Muscle layer of colon (tissue), 2 donors: Measurements from ENCODE around the gene ITIH2.
"Not testable (repeated sequence)": the region's sequence is repeated elsewhere in the genome, so short reads cannot be mapped to it uniquely, and the experiment has no call there.

Experiments
- H3K27ac ChIP-seq: one replicate; pipeline ENCODE4 v1.7.0; 2013; ENCODE audit warnings: low read depth, mild to moderate bottlenecking, low read length, moderate library complexity
- H3K27me3 ChIP-seq, 2 donors: one replicate each; pipeline ENCODE4 v1.7.0; 2013; ENCODE audit warnings: low read length in 2 of 2, mild to moderate bottlenecking in 2 of 2; ENCODE audit not compliant: insufficient read depth in 2 of 2, control insufficient read depth in 1 of 2
- H3K36me3 ChIP-seq: one replicate; pipeline ENCODE4 v1.7.0; 2013; ENCODE audit warnings: mild to moderate bottlenecking, low read length; ENCODE audit not compliant: insufficient read depth
- H3K4me1 ChIP-seq: one replicate; pipeline ENCODE4 v1.7.0; 2013; ENCODE audit warnings: mild to moderate bottlenecking, low read length; ENCODE audit not compliant: insufficient read depth
- H3K4me3 ChIP-seq, 2 donors: one replicate each; pipeline ENCODE4 v1.7.0; 2013; ENCODE audit warnings: low read length in 2 of 2, low read depth in 1 of 2, mild to moderate bottlenecking in 1 of 2, moderate library complexity in 1 of 2
- H3K9ac ChIP-seq: one replicate; pipeline ENCODE4 v1.7.0; 2013; ENCODE audit warnings: low read length
- H3K9me3 ChIP-seq: one replicate; pipeline ENCODE4 v1.7.0; 2013; ENCODE audit warnings: mild to moderate bottlenecking, low read length
- donor health status: abdominal sarcoma.
- donor health status: Adenocarcinoma of cecum.

The ITIH2 gene

DNA sequence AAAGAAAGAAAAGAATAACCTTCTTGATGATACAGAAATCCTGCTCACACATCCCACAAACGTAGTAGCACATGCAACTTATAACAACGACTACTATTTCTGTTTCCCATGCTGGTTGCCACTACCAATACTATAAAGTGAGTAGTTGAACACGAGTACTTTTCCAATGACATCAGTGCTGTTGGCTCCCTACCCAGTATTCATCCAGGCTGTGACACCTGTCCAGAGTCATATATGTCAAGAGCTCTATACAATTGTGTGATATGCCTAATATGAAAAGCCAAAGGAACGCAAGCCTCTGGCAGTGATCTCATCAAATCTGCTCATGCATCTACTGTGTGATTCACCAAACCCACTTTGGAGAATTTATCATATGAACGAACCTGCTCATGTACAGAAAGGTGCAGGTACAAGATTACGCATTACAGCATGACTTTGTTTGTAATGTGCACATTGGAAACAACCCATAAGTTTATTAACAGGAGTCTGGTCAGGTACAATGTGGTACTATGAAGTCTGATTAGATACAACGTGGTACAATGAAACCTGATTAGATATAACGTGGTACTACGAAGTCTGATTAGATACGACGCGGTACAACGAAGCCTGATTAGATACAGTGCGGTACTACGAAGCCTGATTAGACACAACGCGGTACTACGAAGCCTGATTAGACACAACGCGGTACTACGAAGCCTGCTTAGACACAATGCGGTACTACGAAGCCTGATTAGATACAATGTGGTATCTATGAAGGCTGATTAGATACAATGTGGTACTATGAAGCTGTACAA lies 30.6 kb upstream of the ITIH2 start:
- H3K9ac ChIP-seq, result no peak overlapping the region
- H3K27ac ChIP-seq, result no peak overlapping the region
- peaks cover 20% of the 10 kb centered on the region for H3K4me1 ChIP-seq
- H3K27me3 ChIP-seq, result no peaks in the 10 kb centered on the region
- no peaks in the 10 kb centered on the region for H3K9me3 ChIP-seq
- H3K4me3 ChIP-seq, result no peak overlapping the region
- H3K36me3 ChIP-seq, result no peaks in the 10 kb centered on the region

GRCh38 chr10:7679256-7679655 lies 23.9 kb upstream of the ITIH2 start:
- no peaks in the 10 kb centered on the region for H3K27me3 ChIP-seq
- H3K4me1 ChIP-seq, result no peaks in the 10 kb centered on the region
- H3K27ac ChIP-seq, result no peak overlapping the region
- H3K36me3 ChIP-seq, result no peaks in the 10 kb centered on the region
- no peaks in the 10 kb centered on the region for H3K9me3 ChIP-seq
- H3K9ac ChIP-seq, result no peak overlapping the region
- no peak overlapping the region for H3K4me3 ChIP-seq

DNA sequence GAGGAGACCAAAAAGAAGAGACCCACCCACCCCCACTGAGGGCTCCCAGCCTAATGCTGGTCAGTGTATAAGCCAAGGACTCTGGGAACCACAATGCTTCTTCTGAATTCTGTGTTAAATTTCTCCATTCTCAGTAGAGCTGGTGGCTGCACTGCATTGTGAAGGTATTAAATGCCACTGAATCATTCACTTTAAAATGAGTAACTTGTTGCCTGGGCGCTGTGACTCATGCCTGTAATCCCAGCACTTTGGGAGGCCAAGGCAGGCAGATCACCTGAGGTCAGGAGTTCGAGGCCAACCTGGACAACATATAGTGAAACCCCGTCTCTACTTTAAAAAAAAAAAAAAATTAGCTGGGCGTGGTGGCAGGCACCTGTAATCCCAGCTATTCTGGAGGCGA lies 23.0 kb upstream of the ITIH2 start:
- H3K36me3 ChIP-seq, H3K4me1 ChIP-seq, H3K9ac ChIP-seq, H3K27ac ChIP-seq, H3K27me3 ChIP-seq, H3K9me3 ChIP-seq, H3K4me3 ChIP-seq: not testable (repeated sequence)

DNA sequence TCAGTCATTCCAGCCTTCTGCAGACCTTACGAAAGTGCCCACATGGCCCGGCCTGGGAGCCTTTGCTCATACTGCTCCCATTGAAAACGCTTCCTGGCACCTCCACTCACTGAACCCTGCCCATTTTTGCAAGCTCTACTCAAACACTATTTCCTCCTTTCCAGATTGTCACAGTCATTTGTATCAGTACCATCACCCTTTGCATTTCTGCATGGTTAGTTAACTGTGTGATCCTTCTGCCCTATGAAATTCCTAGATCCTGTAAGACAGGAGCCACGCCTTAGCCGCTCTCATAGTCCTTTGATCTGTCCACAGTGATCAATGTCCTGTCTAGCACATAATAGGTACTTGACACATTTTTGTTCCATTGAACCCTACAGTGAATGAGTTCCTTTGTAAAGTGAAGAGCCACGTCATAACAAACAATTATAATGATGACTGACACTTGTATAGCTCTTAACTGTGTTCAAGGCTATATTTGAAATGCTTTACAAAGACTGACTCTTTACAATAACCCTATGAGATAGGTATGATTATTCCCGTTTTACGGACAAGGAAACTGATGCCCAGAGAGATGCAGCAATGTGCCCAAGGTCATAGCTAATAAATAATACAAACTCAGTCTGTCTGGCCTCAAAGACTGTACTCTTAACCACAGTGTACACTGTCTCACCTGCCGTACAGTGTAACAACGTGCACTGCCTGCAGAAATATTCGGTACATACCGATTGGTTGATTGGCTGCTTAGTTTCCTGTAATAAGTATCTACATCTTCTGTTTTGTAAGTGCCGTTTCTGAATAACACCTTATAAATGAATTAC lies 16.6 kb upstream of the ITIH2 start:
- Histone ChIP-seq H3K4me1 (no peaks in the 10 kb centered on the region), H3K4me3 (no peak overlapping the region), H3K9ac (no peak overlapping the region), H3K27me3 (no peaks in the 10 kb centered on the region), H3K27ac (no peak overlapping the region), H3K36me3 (no peaks in the 10 kb centered on the region), H3K9me3 (no peaks in the 10 kb centered on the region)

- H3K4me1 ChIP-seq, result no peaks in the 10 kb centered on the region
- no peak overlapping the region for H3K9ac ChIP-seq
- H3K27ac ChIP-seq, result no peak overlapping the region
- no peak overlapping the region for H3K4me3 ChIP-seq
- no peaks in the 10 kb centered on the region for H3K9me3 ChIP-seq
- H3K27me3 ChIP-seq, result no peaks in the 10 kb centered on the region
- no peaks in the 10 kb centered on the region for H3K36me3 ChIP-seq
Measured at GRCh38 chr10:7687228-7687907, 15.7 kb upstream of the ITIH2 start.

GRCh38 chr10:7689591-7689990 lies 13.5 kb upstream of the ITIH2 start:
- H3K36me3 ChIP-seq, result no peaks in the 10 kb centered on the region
- H3K9me3 ChIP-seq, result no peaks in the 10 kb centered on the region
- no peak overlapping the region for H3K9ac ChIP-seq
- H3K4me3 ChIP-seq, result no peak overlapping the region
- H3K4me1 ChIP-seq, result no peaks in the 10 kb centered on the region
- H3K27me3 ChIP-seq, result no peaks in the 10 kb centered on the region
- H3K27ac ChIP-seq, result no peak overlapping the region

DNA sequence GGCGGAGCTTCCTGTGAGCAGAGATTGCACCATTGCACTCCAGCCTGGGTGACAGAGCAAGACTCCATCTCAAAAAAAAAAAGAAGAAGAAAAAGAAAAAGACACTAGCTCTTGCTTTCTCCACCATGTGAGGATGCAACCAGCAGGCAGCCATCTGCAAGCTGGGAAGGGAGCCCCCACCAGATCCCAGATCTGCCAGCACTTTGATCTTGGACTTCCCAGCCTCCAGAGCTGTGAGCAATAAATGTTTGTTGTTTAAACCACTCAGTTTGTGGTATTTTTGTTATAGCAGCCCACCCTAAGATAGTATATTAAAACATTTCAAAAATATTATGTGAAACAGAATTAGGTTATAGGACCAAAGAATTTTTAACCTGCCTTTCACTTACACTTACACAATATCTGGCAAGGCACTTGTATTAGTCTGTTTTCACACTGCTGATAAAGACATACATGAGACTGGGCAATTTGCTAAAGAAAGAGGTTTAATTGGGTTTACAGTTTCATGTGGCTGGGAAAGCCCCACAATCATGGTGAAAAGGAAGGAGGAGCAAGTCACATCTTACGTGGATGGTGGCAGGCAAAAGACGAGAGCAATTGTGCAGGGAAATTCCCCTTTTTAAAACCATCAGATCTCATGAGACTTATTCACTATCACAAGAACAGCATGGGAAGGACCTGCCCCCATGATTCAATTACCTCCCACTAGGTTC lies 12.1 kb upstream of the ITIH2 start:
- not testable (repeated sequence) for H3K9ac ChIP-seq, H3K4me1 ChIP-seq, H3K36me3 ChIP-seq, H3K27ac ChIP-seq, H3K27me3 ChIP-seq, H3K4me3 ChIP-seq, H3K9me3 ChIP-seq

- not testable (repeated sequence) for H3K4me1 ChIP-seq, H3K9me3 ChIP-seq, H3K27ac ChIP-seq, H3K9ac ChIP-seq, H3K4me3 ChIP-seq, H3K36me3 ChIP-seq, H3K27me3 ChIP-seq
Measured at GRCh38 chr10:7692368-7692767, 10.7 kb upstream of the ITIH2 start.

DNA sequence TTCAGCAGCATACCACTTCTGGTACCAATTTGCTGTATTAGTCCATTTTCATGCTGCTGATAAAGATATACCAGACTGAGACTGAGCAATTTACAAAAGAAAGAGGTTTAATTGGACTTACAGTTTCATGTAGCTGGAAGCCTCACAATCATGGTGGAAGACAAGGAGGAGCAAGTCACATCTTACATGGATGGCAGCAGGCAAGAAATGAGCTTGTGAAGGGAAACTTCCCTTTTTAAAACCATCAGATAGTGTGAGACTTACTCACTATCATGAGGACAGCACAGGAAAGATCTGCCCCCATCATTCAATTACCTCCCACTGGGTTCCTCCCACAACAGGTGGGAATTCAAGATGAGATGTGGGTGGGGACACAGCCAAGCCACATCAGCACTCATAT lies 9.9 kb upstream of the ITIH2 start:
- not testable (repeated sequence) for H3K27me3 ChIP-seq, H3K9ac ChIP-seq, H3K4me1 ChIP-seq, H3K27ac ChIP-seq, H3K4me3 ChIP-seq, H3K36me3 ChIP-seq, H3K9me3 ChIP-seq

GRCh38 chr10:7696545-7696944 lies 6.6 kb upstream of the ITIH2 start:
- no peaks in the 10 kb centered on the region for H3K27me3 ChIP-seq

DNA sequence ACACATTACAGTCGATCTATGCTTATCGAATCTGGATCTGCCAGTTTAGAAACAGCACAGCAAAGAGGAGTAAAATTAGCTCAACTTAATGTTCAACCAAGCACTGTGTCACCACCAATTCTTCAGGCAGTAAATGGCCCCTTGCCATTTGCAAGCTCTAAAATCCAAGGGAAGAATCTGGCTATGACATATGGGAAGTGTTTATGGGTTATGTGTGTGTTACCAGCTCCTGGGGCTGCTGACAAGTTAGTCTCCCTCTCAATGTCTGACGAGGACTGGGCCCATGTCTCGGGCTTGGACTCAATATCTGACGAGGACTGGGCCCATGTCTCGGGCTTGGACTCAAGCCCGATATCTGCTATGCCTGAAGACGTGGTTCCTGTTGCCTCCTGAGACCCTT lies 5.7 kb upstream of the ITIH2 start:
- Histone ChIP-seq H3K4me1 (peaks cover 10% of the 10 kb centered on the region), H3K27me3 (no peaks in the 10 kb centered on the region), H3K36me3 (no peaks in the 10 kb centered on the region), H3K4me3 (no peak overlapping the region), H3K27ac (no peak overlapping the region), H3K9me3 (no peaks in the 10 kb centered on the region), H3K9ac (no peak overlapping the region)

More at GRCh38 chr10:7696545-7696944, 6.6 kb upstream of the ITIH2 start:
- Histone ChIP-seq H3K27ac (no peak overlapping the region), H3K4me3 (no peak overlapping the region), H3K9me3 (no peaks in the 10 kb centered on the region), H3K4me1 (peaks cover 10% of the 10 kb centered on the region), H3K9ac (no peak overlapping the region), H3K36me3 (no peaks in the 10 kb centered on the region)
